GM12878 (cell line): ENCODE data around the gene TRIM23. TPM values are rescaled to one million over a fixed set of nuclear protein-coding genes. Genes with fewer than 3 reads are reported as not detected.

ENCODE experiments used
- ATAC-seq: fragments of 200-7000 bp; cut with Tn5 transposase; 3 replicates; pipeline ENCODE4 v1.9.1; 2020; ENCODE audit warnings: mild to moderate bottlenecking, moderate library complexity
- BruUV-seq: library from RNA; stranded (reverse); fragments of 400-500 nt; replicated peaks from 2 replicates; lab custom pipeline; 2021; lab: Mats Ljungman, UMichigan
- CTCF ChIA-PET: fragments of 300-600 bp; sonication (Branson Sonifier 250); formaldehyde crosslinking; extraction: SDS; loops from one replicate; lab custom pipeline; 2021; ENCODE audit warnings: inconsistent platforms; lab: Yijun Ruan, JAX
- POLR2A ChIA-PET: fragments of 350-600 bp; formaldehyde crosslinking; extraction: SDS; loops from one replicate; lab custom pipeline; 2021; ENCODE audit warnings: inconsistent platforms; lab: Charles Lee
- RAD21 ChIA-PET: fragments of 300-600 bp; sonication (Branson Sonifier 250); formaldehyde crosslinking; loops from one replicate; lab custom pipeline; 2023; ENCODE audit warnings: antibody characterized with exemption; ENCODE audit not compliant: unreplicated experiment; lab: Charles Lee
- SMC1A ChIA-PET: fragments of 300-600 bp; sonication (Branson Sonifier 250); formaldehyde crosslinking; loops from one replicate; lab custom pipeline; 2023; ENCODE audit not compliant: unreplicated experiment, uncharacterized antibody; lab: Charles Lee
- DNase-seq: peaks from one replicate; pipeline ENCODE4 v3.0.0-alpha.2; 2011; ENCODE audit warnings: low read depth, low spot score
- FAIRE-seq: peaks from 3 replicates; lab custom pipeline; 2011; peaks lifted over from hg19 to GRCh38; lab: Jason Lieb, UNC
- H2AFZ ChIP-seq: 2 replicates; pipeline ENCODE4 v1.6.0; 2011; ENCODE audit warnings: low read depth, low read length, control low read depth; ENCODE audit not compliant: control insufficient read depth
- H3K27ac ChIP-seq: 2 replicates; pipeline ENCODE4 v1.5.1; 2011; ENCODE audit warnings: control low read depth; ENCODE audit not compliant: control insufficient read depth, insufficient read depth
- H3K27me3 ChIP-seq, 2 experiments: replicated peaks in 1 of 2; 2 replicates each; pipeline versions ENCODE4 v1.6.0 to v1.6.1; 2011; ENCODE audit warnings: low read length in 1 of 2; ENCODE audit not compliant: control insufficient read depth in 2 of 2, insufficient read depth in 2 of 2
- H3K36me3 ChIP-seq, 2 experiments: 2 replicates each; pipeline ENCODE4 v1.5.1; 2011; ENCODE audit warnings: low read length in 1 of 2; ENCODE audit not compliant: control insufficient read depth in 2 of 2, insufficient read depth in 2 of 2
- H3K4me1 ChIP-seq: 2 replicates; pipeline ENCODE4 v1.6.1; 2011; ENCODE audit warnings: mild to moderate bottlenecking, low read length, moderate library complexity, mixed read lengths; ENCODE audit not compliant: control insufficient read depth, insufficient read depth
- H3K4me2 ChIP-seq: 2 replicates; pipeline ENCODE4 v1.6.0; 2011; ENCODE audit warnings: control low read depth; ENCODE audit not compliant: control insufficient read depth, insufficient read depth
- H3K4me3 ChIP-seq: fragments of 200-600 bp; sonication (generic); 2 replicates; pipeline ENCODE4 v1.5.1; 2016
- H3K79me2 ChIP-seq: 2 replicates; pipeline ENCODE4 v1.6.0; 2011; ENCODE audit warnings: low read length; ENCODE audit not compliant: control insufficient read depth, insufficient read depth
- H3K9ac ChIP-seq: 2 replicates; pipeline ENCODE4 v1.8.0; 2011; ENCODE audit warnings: low read length, control low read depth, mixed read lengths; ENCODE audit not compliant: control insufficient read depth, insufficient read depth
- H3K9me3 ChIP-seq: replicated peaks from 3 replicates; pipeline ENCODE4 v1.5.1; 2011; ENCODE audit warnings: mild to moderate bottlenecking, low read length; ENCODE audit not compliant: control insufficient read depth, insufficient read depth
- H4K20me1 ChIP-seq: 2 replicates; pipeline ENCODE4 v1.6.0; 2011; ENCODE audit not compliant: control insufficient read depth, insufficient read depth
- ATF3 ChIP-seq: IDR thresholded peaks from 2 replicates; pipeline ENCODE4 v1.6.1; 2011; ENCODE audit warnings: low read depth, mild to moderate bottlenecking, low read length, moderate library complexity, borderline replicate concordance; ENCODE audit errors: extremely low read depth
- EP300 ChIP-seq, 2 experiments: fragments of 150-350 bp in 1 of 2; IDR thresholded peaks; 2 replicates each; pipeline ENCODE4 v1.6.1; 2011 to 2012; ENCODE audit warnings: low read depth in 2 of 2, low read length in 2 of 2, borderline replicate concordance in 1 of 2, improper control_type of control experiment in 1 of 2, inconsistent platforms in 1 of 2; ENCODE audit not compliant: control insufficient read depth in 1 of 2
- FOS ChIP-seq: IDR thresholded peaks from 3 replicates; pipeline ENCODE4 v1.6.1; 2011; ENCODE audit warnings: borderline replicate concordance; ENCODE audit not compliant: insufficient read length; ENCODE audit errors: extremely low read depth
- IKZF1 ChIP-seq: fragments of 450-650 bp; conservative IDR thresholded peaks from 2 replicates; pipeline ENCODE4 v1.6.1; 2017; ENCODE audit warnings: antibody characterized with exemption, mild to moderate bottlenecking
- IRF3 ChIP-seq: fragments of 450-650 bp; IDR thresholded peaks from 2 replicates; pipeline ENCODE4 v1.6.1; 2014; ENCODE audit warnings: mild to moderate bottlenecking
- LARP7 ChIP-seq: fragments of 450-650 bp; IDR thresholded peaks from 2 replicates; pipeline ENCODE4 v1.6.1; 2017; ENCODE audit warnings: mild to moderate bottlenecking
- MXI1 ChIP-seq: fragments of 150-350 bp; IDR thresholded peaks from 2 replicates; pipeline ENCODE4 v1.6.1; 2011; ENCODE audit warnings: low read depth, mild to moderate bottlenecking, inconsistent platforms, low read length, improper control_type of control experiment
- PML ChIP-seq: IDR thresholded peaks from 2 replicates; pipeline ENCODE4 v1.6.1; 2012; ENCODE audit warnings: low read length, inconsistent platforms
- RBBP5 ChIP-seq: fragments of 200-600 bp; sonication (generic); conservative IDR thresholded peaks from 2 replicates; pipeline ENCODE4 v1.6.1; 2016
- REST ChIP-seq: IDR thresholded peaks from 2 replicates; pipeline ENCODE4 v1.6.1; 2012; ENCODE audit warnings: mild to moderate bottlenecking, low read depth, low read length
- RFX5 ChIP-seq: IDR thresholded peaks from 2 replicates; pipeline ENCODE4 v1.6.1; 2011; ENCODE audit warnings: low read depth, low read length, improper control_type of control experiment
- SMAD1 ChIP-seq: fragments of 450-650 bp; IDR thresholded peaks from 2 replicates; pipeline ENCODE4 v1.6.1; 2018; ENCODE audit warnings: mild to moderate bottlenecking, low read depth; ENCODE audit not compliant: partially characterized antibody
- TBL1XR1 ChIP-seq: IDR thresholded peaks from 2 replicates; pipeline ENCODE4 v1.6.1; 2012; ENCODE audit warnings: low read depth, low read length, improper control_type of control experiment
- ZBED1 ChIP-seq: IDR thresholded peaks from 2 replicates; pipeline ENCODE4 v1.6.1; 2016; ENCODE audit warnings: borderline replicate concordance
- ZBTB11 ChIP-seq: fragments of 450-650 bp; formaldehyde crosslinking; IDR thresholded peaks from 2 replicates; pipeline ENCODE4 v1.5.0; 2022; ENCODE audit warnings: mild to moderate bottlenecking, missing genetic modification characterization
- ZNF207 ChIP-seq: fragments of 450-650 bp; IDR thresholded peaks from 2 replicates; pipeline ENCODE4 v1.6.1; 2014; ENCODE audit warnings: antibody characterized with exemption, mild to moderate bottlenecking, borderline replicate concordance
- WGBS: methylation state at CpG from one replicate; pipeline ENCODE4 v1.1.6; 2016; ENCODE audit warnings: low lambda C conversion rate; ENCODE audit not compliant: insufficient replicate concordance, insufficient coverage; ENCODE audit errors: missing lambda C conversion rate; 5-methylcytosine and 5-hydroxymethylcytosine counted together
- in situ Hi-C: fragments of 300-500 bp; cut with MboI; formaldehyde crosslinking; loops from 9 replicates; pipeline ENCODE4 v1.14.3; 2018; ENCODE audit warnings: mixed read lengths
- intact Hi-C: fragments of 100-400 bp; cut with micrococcal nuclease; formaldehyde crosslinking; loops from one replicate; pipeline ENCODE4 v1.14.2; 2022; ENCODE audit not compliant: unreplicated experiment
- polyA plus RNA-seq, 11 experiments: library from polyadenylated mRNA; depleted of rRNA in 4 of 11; unstranded in 6 of 11; stranded (reverse) in 5 of 11; fragments of >200 nt; fragmentation: Nextera tagmentation in 4 of 11; fragmentation: Illumina TruSeq in 1 of 11; extraction: Ambion mirVana in 4 of 11; extraction: Trizol in 1 of 11; gene quantifications; 1 replicate in 1 of 11; 2 replicates in 10 of 11; pipeline versions ENCODE4 v1.2.1 to v1.2.3, GENCODE V29; 2011 to 2016; ENCODE audit warnings: inconsistent platforms in 2 of 11, missing spikeins in 2 of 11, low read depth in 1 of 11
- total RNA-seq, 4 experiments: library from RNA; depleted of rRNA in 3 of 4; stranded (reverse); fragments of >200 nt in 3 of 4; fragmentation: Illumina TruSeq in 1 of 4; extraction: Trizol in 1 of 4; gene quantifications; 2 replicates each; pipeline versions ENCODE4 v1.2.1 to v1.2.3, GENCODE V29; 2013 to 2021

The TRIM23 gene
- total and polyA plus RNA-seq, 10 of the 15 experiments (the other 5 are each of a cell fraction or from before 2014, with no cell fraction given), result 1.9 to 5.0 (median 2.4) TPM

GRCh38 chr5:65654713-65655112, 30.6 kb upstream of the TRIM23 start:
- SMC1A ChIA-PET, result no interaction called here
- POLR2A ChIA-PET, result no interaction called here
- Histone ChIP-seq H4K20me1 (no peaks in the 10 kb centered on the region), H2AFZ (no peak overlapping the region), H3K9me3 (no peaks in the 10 kb centered on the region)
- BruUV-seq, result no TSS peak
- intact Hi-C loops, result no loop called here
- TF ChIP-seq IKZF1 (no peak), ZBED1 (no peak), SMAD1 (no peak), ZNF207 (no peak), LARP7 (no peak), FOS (no peak), IRF3 (no peak), REST (no peak), ZBTB11 (CRISPR knock-in tag) (no peak), EP300 (IDR thresholded peaks at IDR 0.05; ENCODE audit: borderline replicate concordance in 1 of 2, control insufficient read depth in 1 of 2, low read depth in 2 of 2, low read length in 2 of 2) (no peak), RFX5 (no peak), RBBP5 (no peak), PML (no peak), TBL1XR1 (no peak), ATF3 (no peak), MXI1 (no peak)
- TF ChIP-seq, all 136 proteins: peak for 0
- Histone ChIP-seq H3K36me3 (peaks cover 0 to 5% of the 10 kb centered on the region in 2 experiments; a peak in 1 of 4 replicates), H3K4me1 (no peaks in the 10 kb centered on the region), H3K27ac (no peak overlapping the region), H3K4me2 (no peak overlapping the region), H3K79me2 (no peaks in the 10 kb centered on the region), H3K4me3 (no peak overlapping the region), H3K9ac (no peak overlapping the region), H3K27me3 (no peaks in the 10 kb centered on the region)
- ATAC-seq (no peak), FAIRE-seq (no peak), DNase-seq (no peak)
- CTCF ChIA-PET, result no interaction called here
- WGBS, result 100% methylated on average over 2 of the region's 2 CpGs
- in situ Hi-C loops, result no loop called here
- RAD21 ChIA-PET, result no interaction called here
